ENCODE data around the gene GBP1.
"Not testable (repeated sequence)": the region's sequence is repeated elsewhere in the genome, so short reads cannot be mapped to it uniquely, and the experiment has no call there.

Gene GBP1

GRCh38 chr1:89051955-89052312, 13.1 kb downstream of the GBP1 start:
- Histone ChIP-seq H3K4ac (ENCODE audit: low read depth, low read length) (no peak overlapping the region), H3K27me3 (ENCODE audit: insufficient read depth, low read length) (no peaks in the 10 kb centered on the region), H3K4me3 (ENCODE audit: low read depth, low read length) (no peak overlapping the region), H3K79me2 (ENCODE audit: control insufficient read depth, insufficient read depth, low read length, poor library complexity) (no peaks in the 10 kb centered on the region), H3K9ac (ENCODE audit: low read length) (no peak overlapping the region), H2BK12ac (ENCODE audit: low read length) (no peak overlapping the region), H3K23ac (ENCODE audit: low read length) (no peak overlapping the region), H2AFZ (ENCODE audit: insufficient read depth, low read length, poor library complexity) (no peak overlapping the region), H3K9me3 (ENCODE audit: insufficient read depth, low read depth, low read length) (no peaks in the 10 kb centered on the region), H3K36me3 (ENCODE audit: control insufficient read depth in 1 of 2, insufficient read depth in 2 of 2, low read length in 2 of 2) (no peaks in the 10 kb centered on the region), H4K91ac (ENCODE audit: low read depth, low read length) (no peak overlapping the region), H3K14ac (ENCODE audit: low read length) (no peak overlapping the region), H4K12ac (ENCODE audit: low read depth, low read length) (no peak overlapping the region), H3K4me1 (ENCODE audit: control insufficient read depth in 1 of 2, insufficient read depth in 2 of 2, low read length in 2 of 2) (peaks cover 0 to 2% of the 10 kb centered on the region in 2 experiments), H3K18ac (ENCODE audit: low read length) (no peak overlapping the region), H2BK5ac (ENCODE audit: low read depth, low read length, poor library complexity) (no peak overlapping the region), H2AK5ac (ENCODE audit: low read length) (no peak overlapping the region), H2BK120ac (ENCODE audit: insufficient read depth, low read length, poor library complexity) (no peak overlapping the region), H3K27ac (ENCODE audit: low read depth, low read length) (no peak overlapping the region), H3K79me1 (ENCODE audit: low read length) (no peaks in the 10 kb centered on the region), H4K8ac (ENCODE audit: low read depth, low read length) (no peak overlapping the region), H3K4me2 (ENCODE audit: low read length) (no peak overlapping the region)
- no CpG with 5 or more reads among the region's 1 CpG for WGBS (ENCODE audit: extremely low coverage, insufficient coverage, insufficient read length)
- DNase-seq, result no peak

- no peaks in the 10 kb centered on the region for H3K36me3 ChIP-seq (ENCODE audit: control insufficient read depth in 1 of 2, insufficient read depth in 2 of 2, low read length in 2 of 2)
- no peak overlapping the region for H3K18ac ChIP-seq (ENCODE audit: low read length)
- H3K14ac ChIP-seq (ENCODE audit: low read length), result no peak overlapping the region
- H2AK5ac ChIP-seq (ENCODE audit: low read length), result no peak overlapping the region
- no peak overlapping the region for H2BK5ac ChIP-seq (ENCODE audit: low read depth, low read length, poor library complexity)
- no peak for DNase-seq
- H4K91ac ChIP-seq (ENCODE audit: low read depth, low read length), result no peak overlapping the region
- H2AFZ ChIP-seq (ENCODE audit: insufficient read depth, low read length, poor library complexity), result no peak overlapping the region
- H4K12ac ChIP-seq (ENCODE audit: low read depth, low read length), result no peak overlapping the region
- H3K4me2 ChIP-seq (ENCODE audit: low read length), result no peak overlapping the region
- H3K4me3 ChIP-seq (ENCODE audit: low read depth, low read length), result no peak overlapping the region
- H3K4me1 ChIP-seq (ENCODE audit: control insufficient read depth in 1 of 2, insufficient read depth in 2 of 2, low read length in 2 of 2), result peaks cover 0 to 2% of the 10 kb centered on the region in 2 experiments
- no peaks in the 10 kb centered on the region for H3K79me1 ChIP-seq (ENCODE audit: low read length)
- H3K9ac ChIP-seq (ENCODE audit: low read length), result no peak overlapping the region
- H4K8ac ChIP-seq (ENCODE audit: low read depth, low read length), result no peak overlapping the region
- no CpG with 5 or more reads among the region's 9 CpGs for WGBS (ENCODE audit: extremely low coverage, insufficient coverage, insufficient read length)
- no peak overlapping the region for H2BK120ac ChIP-seq (ENCODE audit: insufficient read depth, low read length, poor library complexity)
- H3K9me3 ChIP-seq (ENCODE audit: insufficient read depth, low read depth, low read length), result no peaks in the 10 kb centered on the region
- H3K23ac ChIP-seq (ENCODE audit: low read length), result no peak overlapping the region
- H2BK12ac ChIP-seq (ENCODE audit: low read length), result no peak overlapping the region
- H3K4ac ChIP-seq (ENCODE audit: low read depth, low read length), result no peak overlapping the region
- H3K27me3 ChIP-seq (ENCODE audit: insufficient read depth, low read length), result no peaks in the 10 kb centered on the region
- no peak overlapping the region for H3K27ac ChIP-seq (ENCODE audit: low read depth, low read length)
- no peaks in the 10 kb centered on the region for H3K79me2 ChIP-seq (ENCODE audit: control insufficient read depth, insufficient read depth, low read length, poor library complexity)
Measured at GRCh38 chr1:89051300-89051954, 13.6 kb downstream of the GBP1 start.

- no CpG with 5 or more reads among the region's 11 CpGs for WGBS (ENCODE audit: extremely low coverage, insufficient coverage, insufficient read length)
- Histone ChIP-seq H3K9ac (ENCODE audit: low read length) (no peak overlapping the region), H3K4me2 (ENCODE audit: low read length) (no peak overlapping the region), H3K18ac (ENCODE audit: low read length) (no peak overlapping the region), H3K14ac (ENCODE audit: low read length) (no peak overlapping the region), H4K12ac (ENCODE audit: low read depth, low read length) (no peak overlapping the region), H3K23ac (ENCODE audit: low read length) (no peak overlapping the region), H4K8ac (ENCODE audit: low read depth, low read length) (no peak overlapping the region), H3K79me1 (ENCODE audit: low read length) (no peaks in the 10 kb centered on the region), H2AFZ (ENCODE audit: insufficient read depth, low read length, poor library complexity) (no peak overlapping the region), H2BK5ac (ENCODE audit: low read depth, low read length, poor library complexity) (no peak overlapping the region), H3K79me2 (ENCODE audit: control insufficient read depth, insufficient read depth, low read length, poor library complexity) (no peaks in the 10 kb centered on the region), H3K27ac (ENCODE audit: low read depth, low read length) (no peak overlapping the region), H3K4me1 (ENCODE audit: control insufficient read depth in 1 of 2, insufficient read depth in 2 of 2, low read length in 2 of 2) (peaks cover 0 to 2% of the 10 kb centered on the region in 2 experiments), H3K4me3 (ENCODE audit: low read depth, low read length) (no peak overlapping the region), H3K9me3 (ENCODE audit: insufficient read depth, low read depth, low read length) (no peaks in the 10 kb centered on the region), H2BK12ac (ENCODE audit: low read length) (no peak overlapping the region), H3K36me3 (ENCODE audit: control insufficient read depth in 1 of 2, insufficient read depth in 2 of 2, low read length in 2 of 2) (no peaks in the 10 kb centered on the region), H4K91ac (ENCODE audit: low read depth, low read length) (no peak overlapping the region), H2BK120ac (ENCODE audit: insufficient read depth, low read length, poor library complexity) (no peak overlapping the region), H3K27me3 (ENCODE audit: insufficient read depth, low read length) (no peaks in the 10 kb centered on the region), H2AK5ac (ENCODE audit: low read length) (no peak overlapping the region), H3K4ac (ENCODE audit: low read depth, low read length) (no peak overlapping the region)
- no peak for DNase-seq
Measured at GRCh38 chr1:89050649-89051033, 14.4 kb downstream of the GBP1 start.

- H3K4ac ChIP-seq (ENCODE audit: low read depth, low read length); H3K4me1 ChIP-seq (ENCODE audit: control insufficient read depth in 1 of 2, insufficient read depth in 2 of 2, low read length in 2 of 2); H3K9me3 ChIP-seq (ENCODE audit: insufficient read depth, low read depth, low read length); H2AFZ ChIP-seq (ENCODE audit: insufficient read depth, low read length, poor library complexity); H2BK120ac ChIP-seq (ENCODE audit: insufficient read depth, low read length, poor library complexity); H3K18ac ChIP-seq (ENCODE audit: low read length); H4K91ac ChIP-seq (ENCODE audit: low read depth, low read length); H3K27ac ChIP-seq (ENCODE audit: low read depth, low read length); H4K12ac ChIP-seq (ENCODE audit: low read depth, low read length); H3K14ac ChIP-seq (ENCODE audit: low read length); H4K8ac ChIP-seq (ENCODE audit: low read depth, low read length); H3K23ac ChIP-seq (ENCODE audit: low read length); H3K36me3 ChIP-seq (ENCODE audit: control insufficient read depth in 1 of 2, insufficient read depth in 2 of 2, low read length in 2 of 2); H2BK5ac ChIP-seq (ENCODE audit: low read depth, low read length, poor library complexity); H3K4me2 ChIP-seq (ENCODE audit: low read length); H3K27me3 ChIP-seq (ENCODE audit: insufficient read depth, low read length); H3K79me1 ChIP-seq (ENCODE audit: low read length); H3K9ac ChIP-seq (ENCODE audit: low read length); H2AK5ac ChIP-seq (ENCODE audit: low read length); H2BK12ac ChIP-seq (ENCODE audit: low read length); H3K4me3 ChIP-seq (ENCODE audit: low read depth, low read length); H3K79me2 ChIP-seq (ENCODE audit: control insufficient read depth, insufficient read depth, low read length, poor library complexity): not testable (repeated sequence)
- no CpG with 5 or more reads among the region's 9 CpGs for WGBS (ENCODE audit: extremely low coverage, insufficient coverage, insufficient read length)
- DNase-seq, result peak; percentile 41 to 57
Measured at GRCh38 chr1:89049901-89050648, 14.9 kb downstream of the GBP1 start.
